ENCODE measurements around the gene SLC17A9.

Gene SLC17A9

DNA sequence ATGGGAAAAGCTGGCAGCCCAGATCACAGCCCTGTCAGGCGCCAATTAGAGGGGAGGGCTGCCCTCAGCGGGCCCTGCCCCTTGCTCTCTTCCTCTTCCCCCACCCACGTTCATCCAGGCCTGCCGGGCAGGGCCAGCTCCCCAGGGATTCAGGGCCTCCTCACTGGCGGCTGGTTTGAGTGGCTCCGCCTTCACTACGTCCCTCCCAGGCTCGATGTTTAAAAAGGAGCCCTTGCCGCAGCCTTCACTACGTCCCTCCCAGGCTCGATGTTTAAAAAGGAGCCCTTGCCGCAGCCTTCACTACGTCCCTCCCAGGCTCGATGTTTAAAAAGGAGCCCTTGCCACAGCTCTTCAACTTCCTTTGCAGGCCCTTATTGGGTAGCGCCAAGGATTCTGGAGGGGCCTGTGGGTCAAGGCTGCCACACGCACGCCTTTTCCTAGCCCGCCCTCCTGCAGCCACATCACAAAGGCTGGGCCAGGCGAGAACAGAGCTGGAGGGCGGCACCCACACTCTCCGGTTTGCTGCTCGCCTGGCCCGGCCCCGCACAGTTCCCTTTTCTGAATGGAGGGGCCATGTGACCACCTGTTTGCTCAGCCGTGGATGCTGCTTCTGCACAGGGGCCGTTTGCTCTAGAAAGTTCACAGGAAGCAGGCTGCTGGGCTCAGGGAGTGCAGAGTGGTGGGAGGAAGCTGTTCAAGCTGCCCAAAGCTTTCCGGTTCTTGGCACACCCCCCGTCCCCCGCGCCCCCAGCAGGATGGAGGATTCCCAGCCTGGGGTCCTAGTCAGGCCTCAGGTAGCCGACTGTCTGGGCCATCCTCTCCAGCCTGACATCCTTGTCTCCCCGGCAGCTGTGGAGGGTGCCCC lies 1.6 kb downstream of the SLC17A9 start:
- Histone ChIP-seq H3K4me3 (ENCODE audit: insufficient read length, low read depth) (peak overlapping the region; percentile 22), H3K9ac (ENCODE audit: insufficient read length, low read depth) (peak overlapping the region; percentile 81), H3K4me1 (ENCODE audit: insufficient read depth, insufficient read length) (peaks cover 37% of the 10 kb centered on the region), H3K36me3 (ENCODE audit: insufficient read depth, insufficient read length, low read length) (peaks cover 26% of the 10 kb centered on the region), H3K27me3 (ENCODE audit: insufficient read depth, insufficient read length) (no peaks in the 10 kb centered on the region), H3K9me3 (ENCODE audit: insufficient read depth, low read length) (peaks cover 1% of the 10 kb centered on the region; the same call in 1 of the 2 replicates)
- no peak for DNase-seq (ENCODE audit: low read depth, low spot score)
- TF ChIP-seq SUZ12 (IDR thresholded peaks at IDR 0.05; ENCODE audit: extremely low read depth, insufficient read depth, insufficient read length) (no peak), ZNF274 (IDR thresholded peaks at IDR 0.05; ENCODE audit: low read depth, low read length) (no peak), YY1 (IDR thresholded peaks at IDR 0.05; ENCODE audit: insufficient read depth, insufficient read length) (no peak)

DNA sequence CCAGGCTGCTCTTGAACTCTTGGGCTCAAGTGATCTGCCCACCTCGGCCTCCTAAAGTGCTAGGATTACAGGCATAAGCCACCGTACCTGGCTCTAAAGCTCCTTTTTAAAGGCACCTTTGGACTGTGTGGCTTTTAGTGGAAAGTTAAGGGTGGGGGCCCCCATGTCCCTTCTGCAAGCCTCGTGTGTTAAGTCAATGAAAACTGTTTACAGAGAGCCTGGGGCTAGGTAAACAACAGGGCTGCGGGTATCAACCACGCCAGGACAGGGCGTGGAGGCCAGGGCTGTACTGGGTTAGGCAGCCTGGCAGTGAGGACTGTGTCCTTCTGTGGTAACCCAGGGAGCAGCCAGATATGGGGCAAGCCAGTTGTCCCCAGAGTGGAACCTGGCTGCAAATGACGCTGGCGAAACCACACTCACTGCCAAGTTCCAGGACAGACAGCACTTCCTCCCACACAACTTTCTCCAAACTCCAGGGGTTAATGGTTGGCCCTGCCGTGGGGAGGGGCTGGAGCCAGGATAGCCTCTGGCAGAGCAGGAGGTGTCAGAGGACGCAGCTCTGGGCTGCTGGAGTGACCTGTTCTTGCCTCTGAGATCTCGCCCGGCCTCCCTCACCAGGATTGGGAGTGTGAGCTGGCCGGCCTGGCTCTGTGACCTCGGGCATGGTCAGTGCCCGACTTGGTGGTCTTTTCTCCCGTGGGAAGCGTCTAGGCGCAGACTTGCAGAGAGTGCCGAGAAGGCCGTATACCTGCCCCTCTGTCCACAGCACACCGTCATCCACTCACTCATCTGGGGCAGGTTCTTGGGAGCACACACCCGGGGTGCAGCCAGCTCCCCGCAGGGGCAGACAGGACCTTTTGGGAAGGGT lies 3.2 kb downstream of the SLC17A9 start:
- Histone ChIP-seq H3K27me3 (ENCODE audit: insufficient read depth, insufficient read length) (no peaks in the 10 kb centered on the region), H3K4me3 (ENCODE audit: insufficient read length, low read depth) (no peak overlapping the region), H3K9me3 (ENCODE audit: insufficient read depth, low read length) (no peaks in the 10 kb centered on the region), H3K36me3 (ENCODE audit: insufficient read depth, insufficient read length, low read length) (peaks cover 9% of the 10 kb centered on the region), H3K4me1 (ENCODE audit: insufficient read depth, insufficient read length) (peaks cover 39% of the 10 kb centered on the region), H3K9ac (ENCODE audit: insufficient read length, low read depth) (peak overlapping the region; percentile 34)
- DNase-seq (ENCODE audit: low read depth, low spot score): no peak
- TF ChIP-seq SUZ12 (IDR thresholded peaks at IDR 0.05; ENCODE audit: extremely low read depth, insufficient read depth, insufficient read length): no peak

DNA sequence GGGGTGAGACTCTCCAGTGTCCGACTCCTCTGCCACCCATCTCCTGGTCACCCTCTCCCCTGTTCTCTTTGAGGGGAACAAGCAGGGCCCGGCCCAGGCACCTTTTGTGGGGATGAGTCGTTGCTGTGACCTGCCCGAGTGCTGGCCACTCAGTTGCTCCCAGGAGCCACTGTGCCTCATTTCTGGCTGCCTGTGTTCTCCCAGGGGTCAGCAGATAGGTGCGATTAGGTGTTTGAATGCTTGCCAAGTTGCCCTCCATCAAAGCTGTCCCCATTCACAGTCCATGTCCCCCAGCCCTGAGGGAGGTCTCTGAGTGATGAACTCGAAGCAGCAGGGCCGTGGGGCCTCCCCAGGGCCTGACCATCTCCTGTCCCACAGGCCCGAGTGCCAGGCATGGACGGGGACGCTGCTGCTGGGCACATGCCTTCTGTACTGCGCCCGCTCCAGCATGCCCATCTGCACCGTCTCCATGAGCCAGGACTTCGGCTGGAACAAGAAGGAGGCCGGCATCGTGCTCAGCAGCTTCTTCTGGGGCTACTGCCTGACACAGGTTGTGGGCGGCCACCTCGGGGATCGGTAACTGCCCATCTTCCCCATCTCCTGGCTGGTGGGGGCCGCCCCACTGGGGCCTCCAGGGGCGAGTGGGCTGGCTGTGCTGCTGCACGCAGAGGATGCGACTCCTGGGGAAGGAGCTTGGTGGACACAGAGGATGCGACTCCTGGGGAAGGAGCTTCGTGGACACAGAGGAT lies 4.1 kb downstream of the SLC17A9 start:
- H3K36me3 ChIP-seq (ENCODE audit: insufficient read depth, insufficient read length, low read length): peaks cover 1% of the 10 kb centered on the region
- peaks cover 39% of the 10 kb centered on the region for H3K4me1 ChIP-seq (ENCODE audit: insufficient read depth, insufficient read length)

GRCh38 chr20:62957136-62958117 lies 4.9 kb downstream of the SLC17A9 start:
- peaks cover 39% of the 10 kb centered on the region for H3K4me1 ChIP-seq (ENCODE audit: insufficient read depth, insufficient read length)
- no peak overlapping the region for H3K4me3 ChIP-seq (ENCODE audit: insufficient read length, low read depth)
- no peaks in the 10 kb centered on the region for H3K36me3 ChIP-seq (ENCODE audit: insufficient read depth, insufficient read length, low read length)

More for the DNA sequence above, 4.1 kb downstream of the SLC17A9 start:
- no peak overlapping the region for H3K4me3 ChIP-seq (ENCODE audit: insufficient read length, low read depth)
- no peaks in the 10 kb centered on the region for H3K9me3 ChIP-seq (ENCODE audit: insufficient read depth, low read length)
- H3K27me3 ChIP-seq (ENCODE audit: insufficient read depth, insufficient read length): no peaks in the 10 kb centered on the region
- no peak for DNase-seq (ENCODE audit: low read depth, low spot score)
- H3K9ac ChIP-seq (ENCODE audit: insufficient read length, low read depth): no peak overlapping the region
- TF ChIP-seq SUZ12 (IDR thresholded peaks at IDR 0.05; ENCODE audit: extremely low read depth, insufficient read depth, insufficient read length) (no peak), ZNF274 (IDR thresholded peaks at IDR 0.05; ENCODE audit: low read depth, low read length) (no peak), YY1 (IDR thresholded peaks at IDR 0.05; ENCODE audit: insufficient read depth, insufficient read length) (no peak)

GRCh38 chr20:62958388-62959100 lies 6.0 kb downstream of the SLC17A9 start:
- no peaks in the 10 kb centered on the region for H3K9me3 ChIP-seq (ENCODE audit: insufficient read depth, low read length)
- H3K9ac ChIP-seq (ENCODE audit: insufficient read length, low read depth): peak overlapping the region; percentile 36
- H3K27me3 ChIP-seq (ENCODE audit: insufficient read depth, insufficient read length): no peaks in the 10 kb centered on the region
- no peak for DNase-seq (ENCODE audit: low read depth, low spot score)
- TF ChIP-seq SUZ12 (IDR thresholded peaks at IDR 0.05; ENCODE audit: extremely low read depth, insufficient read depth, insufficient read length) (no peak), ZNF274 (IDR thresholded peaks at IDR 0.05; ENCODE audit: low read depth, low read length) (no peak), YY1 (IDR thresholded peaks at IDR 0.05; ENCODE audit: insufficient read depth, insufficient read length) (no peak)
- no peaks in the 10 kb centered on the region for H3K36me3 ChIP-seq (ENCODE audit: insufficient read depth, insufficient read length, low read length)
- H3K4me1 ChIP-seq (ENCODE audit: insufficient read depth, insufficient read length): peaks cover 32% of the 10 kb centered on the region
- H3K4me3 ChIP-seq (ENCODE audit: insufficient read length, low read depth): no peak overlapping the region

More at GRCh38 chr20:62957136-62958117, 4.9 kb downstream of the SLC17A9 start:
- no peaks in the 10 kb centered on the region for H3K9me3 ChIP-seq (ENCODE audit: insufficient read depth, low read length)
- H3K27me3 ChIP-seq (ENCODE audit: insufficient read depth, insufficient read length): no peaks in the 10 kb centered on the region
- DNase-seq (ENCODE audit: low read depth, low spot score): no peak
- TF ChIP-seq SUZ12 (IDR thresholded peaks at IDR 0.05; ENCODE audit: extremely low read depth, insufficient read depth, insufficient read length) (no peak), ZNF274 (IDR thresholded peaks at IDR 0.05; ENCODE audit: low read depth, low read length) (no peak), YY1 (IDR thresholded peaks at IDR 0.05; ENCODE audit: insufficient read depth, insufficient read length) (no peak)
- H3K9ac ChIP-seq (ENCODE audit: insufficient read length, low read depth): no peak overlapping the region

Data from NT2/D1 (cell line).